GM18873 (cell line): Measurements from ENCODE around the gene ZNF665.
"Not testable (repeated sequence)": the region's sequence is repeated elsewhere in the genome, so short reads cannot be mapped to it uniquely, and the experiment has no call there.

ENCODE experiments used
- ATAC-seq: cut with Tn5 transposase; IDR thresholded peaks from one replicate; pipeline ENCODE4 v1.9.1; 2021; ENCODE audit warnings: mild to moderate bottlenecking, moderate library complexity, moderate number of reproducible peaks; ENCODE audit not compliant: unreplicated experiment, low FRiP score

The ZNF665 gene

DNA sequence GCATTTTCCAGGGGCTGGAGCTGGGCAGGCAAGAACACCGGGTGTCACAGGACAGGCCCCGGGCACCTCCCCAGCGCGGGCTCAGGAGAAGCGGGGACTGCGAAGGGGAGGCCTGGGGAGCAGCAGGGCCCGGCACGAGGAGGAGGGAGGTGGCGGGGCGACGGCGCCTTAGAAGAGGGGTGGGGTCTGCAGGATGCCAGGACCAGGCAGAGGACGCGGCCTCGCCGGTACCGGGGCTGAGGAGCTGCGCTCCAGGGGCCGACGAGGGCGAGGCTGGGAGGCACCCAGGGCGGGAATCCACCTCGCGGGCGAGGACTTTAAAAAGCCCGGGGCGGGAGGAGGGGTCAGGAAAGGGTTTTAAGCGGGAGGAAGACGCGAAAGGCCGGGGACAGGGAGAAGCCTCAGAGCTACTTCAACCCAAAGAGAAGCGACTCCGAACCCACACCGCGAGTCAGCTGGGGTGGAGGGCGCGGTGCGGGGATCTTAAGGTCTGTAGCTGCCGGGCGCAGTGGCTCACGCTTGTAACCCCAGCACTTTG lies 35.0 kb downstream of the ZNF665 start:
- ATAC-seq, result no peak

DNA sequence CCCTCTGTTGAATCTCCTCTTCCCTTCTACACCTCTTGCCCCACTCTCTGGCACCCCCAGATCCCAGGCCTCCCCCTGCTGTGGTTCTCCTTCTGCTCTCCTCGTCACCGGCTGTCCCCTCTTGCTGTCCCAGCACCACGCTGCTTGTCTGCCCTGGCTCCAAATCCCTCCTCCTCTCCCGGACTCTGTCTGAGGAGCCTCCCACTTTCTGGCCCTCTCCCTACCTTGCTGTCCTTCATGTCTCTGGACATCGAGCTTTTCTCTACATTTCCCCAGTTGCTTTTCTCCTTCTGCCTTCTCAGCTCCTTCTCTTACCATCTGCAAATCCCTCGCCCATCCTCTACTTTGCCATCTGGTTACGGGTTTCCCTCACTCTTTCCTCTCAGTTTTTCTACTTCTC lies 35.5 kb downstream of the ZNF665 start:
- ATAC-seq, result no peak

DNA sequence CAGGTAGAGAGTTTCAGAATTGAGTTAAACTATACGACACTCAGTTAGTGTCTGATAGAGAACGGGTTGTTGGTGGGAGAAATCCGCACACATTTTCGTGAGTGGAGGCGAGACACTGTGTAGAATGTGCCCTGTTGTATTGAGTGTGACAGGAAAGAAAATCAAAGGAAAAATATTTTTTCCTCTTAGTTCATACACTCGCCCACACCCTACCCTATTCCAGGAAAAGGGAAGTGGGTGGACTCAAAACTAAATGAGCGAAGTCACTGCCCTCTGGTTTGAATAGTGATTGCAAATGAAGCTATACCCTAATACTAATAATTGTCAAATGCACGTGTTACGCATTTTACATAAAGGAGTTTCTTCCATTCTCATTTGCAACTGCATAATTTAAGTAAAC lies 36.3 kb downstream of the ZNF665 start:
- ATAC-seq, result no peak

DNA sequence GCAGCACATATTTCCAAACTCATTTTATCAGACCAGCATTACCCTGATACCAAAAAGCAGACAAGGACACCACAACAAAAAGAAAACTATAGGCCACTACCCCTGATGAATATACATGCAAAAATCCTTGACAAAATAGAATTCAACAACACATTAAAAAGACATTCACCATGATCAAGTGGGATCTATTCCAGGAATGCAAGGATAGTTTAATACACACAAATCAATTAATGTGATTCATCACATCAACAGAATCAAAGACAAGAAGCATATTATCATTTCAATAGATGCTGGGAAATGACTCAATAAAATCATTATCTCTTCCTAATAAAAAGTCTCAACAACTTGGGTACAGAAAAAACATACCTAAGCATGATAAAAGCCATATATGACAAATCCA lies 45.5 kb downstream of the ZNF665 start:
- no peak for ATAC-seq

DNA sequence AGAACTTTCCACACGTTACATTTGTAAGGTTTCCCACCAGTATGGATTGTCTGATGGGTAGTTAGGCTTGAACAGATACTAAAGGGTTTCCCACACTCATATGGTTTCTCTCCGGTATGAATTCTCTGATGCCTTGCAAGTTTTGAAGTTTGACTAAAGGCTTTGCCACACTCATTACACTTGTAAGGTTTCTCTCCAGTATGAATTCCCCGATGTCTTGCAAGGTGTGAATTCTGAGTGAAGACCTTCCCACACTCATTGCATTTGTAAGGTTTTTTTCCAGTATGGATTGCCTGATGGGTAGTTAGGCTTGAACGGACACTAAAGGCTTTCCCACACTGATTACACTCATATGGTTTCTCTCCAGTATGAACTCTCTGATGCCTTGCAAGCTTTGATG lies 52.8 kb downstream of the ZNF665 start:
- ATAC-seq, result no peak

DNA sequence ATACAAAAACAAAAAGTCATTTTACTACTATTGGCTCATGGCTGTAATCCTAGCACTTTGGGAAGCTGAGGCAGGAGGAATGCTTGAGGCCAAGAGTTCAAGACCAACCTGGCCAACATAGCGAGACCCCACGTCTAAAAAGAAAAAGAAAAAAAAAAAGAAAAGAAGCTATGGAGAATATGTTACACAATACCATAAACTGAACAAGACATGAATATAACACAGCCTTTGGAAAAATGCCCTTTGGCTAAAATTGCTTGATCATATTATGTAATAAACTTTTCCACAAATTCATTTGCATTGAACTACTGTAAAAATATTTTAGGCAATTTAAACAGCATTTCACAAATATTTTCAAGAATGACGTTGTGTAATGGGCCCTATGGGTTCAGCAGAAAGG lies 56.7 kb downstream of the ZNF665 start:
- ATAC-seq, result no peak

DNA sequence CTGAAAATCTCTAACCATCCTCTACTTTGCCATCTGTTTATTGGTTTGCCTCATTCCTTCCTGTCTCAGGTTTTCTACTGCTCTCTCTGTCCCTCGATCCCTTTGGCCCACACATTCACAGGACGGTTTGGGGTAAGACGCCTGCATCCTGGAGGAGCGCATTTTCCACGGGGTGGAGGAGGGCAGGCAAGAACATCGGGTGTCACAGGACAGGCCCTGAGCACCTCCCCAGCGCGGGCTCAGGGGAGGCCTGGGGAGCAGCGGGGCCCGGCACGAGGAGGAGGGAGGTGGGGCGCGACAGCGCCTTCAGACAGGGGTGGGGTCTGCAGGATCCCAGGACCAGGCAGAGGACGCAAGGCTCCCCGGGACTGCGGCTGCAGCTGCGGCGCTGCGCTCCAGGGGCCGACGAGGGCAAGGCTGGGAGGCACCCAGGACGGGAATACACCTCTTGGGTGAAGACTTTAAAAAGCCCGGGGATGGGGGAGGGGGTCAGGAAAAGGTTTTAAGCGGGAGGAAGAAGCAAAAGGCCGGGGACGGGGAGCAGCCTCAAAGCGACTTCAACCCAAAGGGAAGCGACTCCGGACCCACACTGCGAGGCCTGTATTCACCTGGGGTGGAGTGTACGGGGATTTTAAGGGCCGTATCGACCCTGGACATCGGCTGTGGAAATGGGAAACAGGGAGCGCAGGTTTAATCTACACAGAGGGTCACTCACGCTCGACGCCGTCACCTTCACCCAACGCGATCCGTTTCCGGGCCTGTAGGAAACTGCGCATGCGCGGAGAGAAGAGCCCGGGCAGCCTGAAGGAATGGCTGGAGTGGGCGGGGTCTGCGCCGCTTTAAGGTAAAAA lies 60.8 kb downstream of the ZNF665 start, which contains the start of gene ZNF415:
Gene ZNF415 (minus strand): TSS at position 770 of the 851 bp plus-strand sequence. CDS start 10,234 bp downstream, outside the sequence.
- no peak for ATAC-seq

DNA sequence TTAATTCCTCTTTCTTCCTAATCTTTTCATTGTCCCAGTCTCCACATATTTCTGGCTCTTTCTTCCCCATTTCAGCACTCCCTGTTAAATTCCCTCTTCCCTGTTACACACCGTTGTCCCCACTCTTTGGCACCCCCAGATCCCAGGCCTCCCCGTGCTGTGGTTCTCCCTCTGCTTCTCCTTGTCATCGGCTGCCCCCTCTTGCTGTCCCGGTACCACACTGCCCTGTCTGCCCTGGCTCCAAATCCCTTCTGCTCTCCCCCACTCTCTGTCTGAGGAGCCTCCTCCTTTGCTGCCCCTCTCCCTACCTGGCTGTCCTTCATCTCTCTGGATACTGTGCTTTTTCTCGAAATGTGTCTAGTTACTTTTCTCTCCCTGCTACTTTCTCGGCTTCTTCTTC lies 61.4 kb downstream of the ZNF665 start:
- ATAC-seq, result no peak

DNA sequence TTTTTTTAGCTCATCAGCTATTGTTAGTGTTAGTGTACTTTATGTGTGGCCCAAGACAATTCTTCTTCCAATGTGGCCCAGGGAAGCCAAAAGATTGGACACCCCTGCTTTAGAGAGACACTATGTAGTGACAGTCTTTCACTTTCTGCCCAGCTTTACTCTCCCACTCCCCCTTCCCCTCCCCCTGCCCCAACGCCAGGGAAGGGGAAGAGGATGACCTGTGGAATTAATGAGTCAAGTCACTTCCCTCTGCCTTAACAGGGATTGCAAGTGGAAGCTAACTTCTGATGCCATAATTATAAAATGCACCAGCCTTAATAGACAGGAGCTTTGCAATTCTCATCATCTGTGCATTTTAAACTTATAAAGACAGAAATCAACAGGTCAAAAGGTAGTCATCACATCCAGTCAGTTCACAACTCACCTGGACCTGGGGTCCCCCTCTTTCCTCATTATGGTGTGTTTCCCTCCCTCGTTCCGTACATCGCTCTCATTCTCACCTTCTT lies 62.0 kb downstream of the ZNF665 start:
- no peak for ATAC-seq

DNA sequence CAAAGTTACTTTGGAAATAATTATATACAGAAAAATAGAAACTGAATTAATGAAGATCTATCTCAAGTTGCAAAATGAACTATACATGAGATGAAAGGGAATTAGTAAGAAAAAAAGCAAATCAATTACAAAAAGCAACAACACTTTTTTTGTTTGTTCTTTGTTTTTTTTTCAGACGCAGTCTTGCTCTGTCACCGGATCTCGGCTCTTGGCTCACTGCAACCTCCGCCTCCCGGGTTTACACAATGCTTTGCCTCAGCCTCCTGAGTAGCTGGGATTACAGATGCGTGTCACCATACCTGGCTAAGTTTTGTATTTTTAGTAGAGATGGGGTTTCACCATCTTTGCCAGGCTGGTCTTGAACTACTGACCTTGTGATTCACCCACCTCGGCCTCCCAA lies 62.7 kb downstream of the ZNF665 start:
- no peak for ATAC-seq

DNA sequence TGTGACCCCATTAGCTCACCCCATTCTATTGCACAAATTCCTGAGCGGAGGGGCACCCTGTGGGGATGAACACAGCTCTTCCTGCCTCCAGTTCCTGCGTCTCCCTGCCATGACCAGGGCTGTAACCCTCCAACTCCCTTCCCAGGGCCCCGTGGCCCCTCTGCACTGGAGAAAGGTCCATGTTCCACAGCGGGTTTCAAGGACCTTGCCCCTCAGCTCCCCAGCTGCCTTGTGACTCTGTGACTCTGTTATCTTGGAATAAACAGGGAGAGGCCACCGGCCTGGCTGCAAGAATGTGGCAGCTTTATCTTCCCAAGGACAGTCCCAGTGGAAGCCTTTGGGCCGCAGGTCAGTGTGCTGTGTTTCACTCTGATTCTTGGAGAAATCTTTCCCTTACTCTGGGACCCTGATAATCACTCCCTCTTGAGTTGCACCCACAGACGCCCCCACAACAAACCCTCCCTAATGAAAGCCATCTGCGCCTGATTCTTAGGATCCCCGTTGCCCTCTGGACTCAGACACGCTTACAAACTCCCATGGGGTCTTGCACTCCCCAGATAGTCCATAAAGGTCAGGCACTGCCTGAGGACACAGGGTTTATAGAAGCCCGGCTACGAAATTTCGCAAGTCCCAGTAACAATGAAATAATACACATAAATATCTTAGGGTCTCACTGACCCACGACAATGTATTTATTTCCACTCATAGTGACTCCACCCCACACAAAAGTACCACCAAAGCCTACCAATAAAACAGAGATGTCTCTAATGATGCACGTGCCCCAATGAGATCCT lies 66.2 kb downstream of the ZNF665 start:
- ATAC-seq, result not testable (repeated sequence)

DNA sequence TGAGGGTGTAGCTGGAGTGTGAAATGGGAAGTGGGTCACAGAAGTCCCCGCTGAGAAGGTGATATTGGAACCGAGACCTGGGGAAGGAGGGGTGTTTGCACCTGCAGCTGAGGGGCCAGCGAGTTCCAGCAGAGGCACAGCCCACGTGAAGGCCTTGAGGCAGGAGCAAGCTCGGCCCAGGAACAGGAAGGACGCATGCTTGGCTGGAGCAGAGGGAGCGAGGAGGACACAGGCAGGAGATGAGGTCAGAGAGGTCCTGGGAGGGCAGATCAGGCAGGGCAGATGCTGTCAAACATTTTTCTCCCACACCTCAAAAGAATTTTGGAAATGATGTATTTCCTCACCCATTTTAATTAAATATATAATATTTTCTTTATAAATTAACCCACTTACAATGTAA lies 69.8 kb downstream of the ZNF665 start:
- no peak for ATAC-seq
